Fibroblast of lung (primary cell): ENCODE data around the gene SOCS2.

Source experiments
- EZH2 ChIP-seq: IDR thresholded peaks from 2 replicates; pipeline ENCODE4 v1.5.1; 2012; ENCODE audit warnings: low read length, control low read depth, mild to moderate bottlenecking; ENCODE audit errors: missing control alignments
- TF ChIP-seq, protein P1 (sequence below), 2 donors: IDR thresholded peaks in 1 of 2; conservative IDR thresholded peaks in 1 of 2; 1 replicate in 1 of 2; 2 replicates in 1 of 2; pipeline ENCODE4 v1.5.1; 2011 to 2012; ENCODE audit warnings: low read length in 2 of 2, control low read depth in 1 of 2, inconsistent platforms in 1 of 2, low read depth in 1 of 2, mild to moderate bottlenecking in 1 of 2

DNA sequence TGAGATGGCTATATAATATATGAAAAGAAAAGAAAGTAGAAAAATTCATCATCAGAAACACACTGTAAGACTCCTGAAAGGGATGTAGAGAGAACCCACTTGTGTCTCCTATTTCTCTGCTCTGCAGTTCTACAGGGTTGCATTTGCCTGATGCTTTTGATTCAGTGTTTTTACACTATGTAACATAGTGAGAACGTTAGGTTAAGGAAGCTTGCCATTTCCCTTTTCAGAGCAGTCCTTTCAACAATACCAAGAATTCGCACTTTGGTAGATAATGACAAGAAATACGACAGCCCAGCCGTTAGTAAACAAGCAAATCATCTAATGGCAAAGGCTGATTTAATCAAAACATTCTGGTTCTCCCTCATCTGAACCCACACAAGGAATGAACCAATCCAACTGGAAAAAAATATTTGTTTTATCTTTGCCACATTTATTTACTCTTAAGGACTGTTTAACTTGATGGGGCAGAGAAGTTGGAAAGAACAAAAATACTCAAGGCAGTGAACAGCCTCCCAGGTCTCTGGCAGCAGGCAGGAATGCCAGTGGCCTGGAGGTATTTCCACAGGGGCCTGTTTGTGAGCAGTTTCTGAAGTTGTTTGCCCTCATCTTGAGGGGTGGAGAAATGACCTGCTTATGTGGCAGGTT, 30.8 kb upstream of the SOCS2 start:
- TF ChIP-seq, protein P1, sequence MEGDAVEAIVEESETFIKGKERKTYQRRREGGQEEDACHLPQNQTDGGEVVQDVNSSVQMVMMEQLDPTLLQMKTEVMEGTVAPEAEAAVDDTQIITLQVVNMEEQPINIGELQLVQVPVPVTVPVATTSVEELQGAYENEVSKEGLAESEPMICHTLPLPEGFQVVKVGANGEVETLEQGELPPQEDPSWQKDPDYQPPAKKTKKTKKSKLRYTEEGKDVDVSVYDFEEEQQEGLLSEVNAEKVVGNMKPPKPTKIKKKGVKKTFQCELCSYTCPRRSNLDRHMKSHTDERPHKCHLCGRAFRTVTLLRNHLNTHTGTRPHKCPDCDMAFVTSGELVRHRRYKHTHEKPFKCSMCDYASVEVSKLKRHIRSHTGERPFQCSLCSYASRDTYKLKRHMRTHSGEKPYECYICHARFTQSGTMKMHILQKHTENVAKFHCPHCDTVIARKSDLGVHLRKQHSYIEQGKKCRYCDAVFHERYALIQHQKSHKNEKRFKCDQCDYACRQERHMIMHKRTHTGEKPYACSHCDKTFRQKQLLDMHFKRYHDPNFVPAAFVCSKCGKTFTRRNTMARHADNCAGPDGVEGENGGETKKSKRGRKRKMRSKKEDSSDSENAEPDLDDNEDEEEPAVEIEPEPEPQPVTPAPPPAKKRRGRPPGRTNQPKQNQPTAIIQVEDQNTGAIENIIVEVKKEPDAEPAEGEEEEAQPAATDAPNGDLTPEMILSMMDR (conservative IDR thresholded peaks at IDR 0.05 in 1 of 2, IDR thresholded peaks at IDR 0.05 in 1 of 2; ENCODE audit: low read depth in 1 of 2, low read length in 2 of 2): no peak
- TF ChIP-seq EZH2: no peak
